ENCODE measurements around the gene CXCL13.

Gene CXCL13

GRCh38 chr4:77635876-77636275 lies 30.3 kb downstream of the CXCL13 start (continued):
- TF ChIP-seq PRDM6 (tag by site-specific recombination; IDR thresholded peaks at IDR 0.05) (no peak), ZNF140 (tag by site-specific recombination; IDR thresholded peaks at IDR 0.05) (no peak), ZNF404 (tag by site-specific recombination; IDR thresholded peaks at IDR 0.05) (no peak), ZNF132 (tag by site-specific recombination; IDR thresholded peaks at IDR 0.05; ENCODE audit: borderline replicate concordance) (no peak), ZBTB10 (tag by site-specific recombination; IDR thresholded peaks at IDR 0.05) (no peak), OSR2 (tag by site-specific recombination; IDR thresholded peaks at IDR 0.05) (no peak)

GRCh38 chr4:77636902-77637301 lies 31.3 kb downstream of the CXCL13 start:
- POLR2A ChIA-PET = no interaction called here
- H3K27ac ChIP-seq (ENCODE audit: extremely low read depth, low read depth, low read length) = no peak overlapping the region
- no peaks in the 10 kb centered on the region for H3K36me3 ChIP-seq (ENCODE audit: control insufficient read depth in 2 of 2, insufficient read depth in 1 of 2, low read length in 2 of 2)
- CTCF ChIA-PET = interaction anchor here (0.8 kb wide), 1 partner anchor 252 kb away, joined by 3 read pairs; no protein-coding TSS in a partner anchor
- TF ChIP-seq ZSCAN30 (tag by site-specific recombination; IDR thresholded peaks at IDR 0.05) (no peak), SETDB1 (IDR thresholded peaks at IDR 0.05; ENCODE audit: insufficient read length, low read length) (peak; percentile 80), TRIM28 (IDR thresholded peaks at IDR 0.05; ENCODE audit: borderline replicate concordance, low read length) (peak; percentile 92; the same call in 1 of the 2 replicates), KLF10 (tag by site-specific recombination; IDR thresholded peaks at IDR 0.05) (no peak), ZNF433 (tag by site-specific recombination; IDR thresholded peaks at IDR 0.05; ENCODE audit: low read depth) (no peak), ZNF280C (tag by site-specific recombination; IDR thresholded peaks at IDR 0.05) (no peak), ZNF148 (tag by site-specific recombination; IDR thresholded peaks at IDR 0.05; ENCODE audit: borderline replicate concordance) (no peak), ZNF114 (tag by site-specific recombination; IDR thresholded peaks at IDR 0.05) (no peak), ZNF488 (tag by site-specific recombination; IDR thresholded peaks at IDR 0.05) (no peak), ZNF514 (tag by site-specific recombination; IDR thresholded peaks at IDR 0.05) (no peak), ZNF596 (tag by site-specific recombination; IDR thresholded peaks at IDR 0.05) (no peak), ZNF169 (tag by site-specific recombination; IDR thresholded peaks at IDR 0.05) (no peak), ZNF2 (tag by site-specific recombination; IDR thresholded peaks at IDR 0.05) (no peak), ZNF394 (tag by site-specific recombination; IDR thresholded peaks at IDR 0.05; ENCODE audit: borderline replicate concordance) (no peak), ZSCAN5A (tag by site-specific recombination; IDR thresholded peaks at IDR 0.05) (no peak), ZNF639 (tag by site-specific recombination; IDR thresholded peaks at IDR 0.05) (no peak)
- no peak overlapping the region for H3K4me3 ChIP-seq (ENCODE audit: low read depth, low read length)
- H3K4me1 ChIP-seq (ENCODE audit: control insufficient read depth, insufficient read depth, low read length) = peaks cover 2% of the 10 kb centered on the region; the same call in 1 of the 2 replicates
- no peaks in the 10 kb centered on the region for H3K9me3 ChIP-seq (ENCODE audit: control insufficient read depth, insufficient read depth, low read depth, low read length)

Data from HEK293 (cell line).